ENCODE measurements around the gene KCNQ1. TPM values are rescaled to one million over a fixed set of nuclear protein-coding genes. Genes with fewer than 3 reads are reported as not detected.

The KCNQ1 gene
- total RNA-seq, 3 donors from 2014 or later (not counting 1 experiment from before 2014, with no cell fraction given): 1.9 to 7.8 (median 3.3) TPM

GRCh38 chr11:2447253-2447950 lies 2.6 kb downstream of the KCNQ1 start:
- 54% methylated on average over 12 of the region's 12 CpGs for WGBS (ENCODE audit: insufficient coverage)
- no peak for TF ChIP-seq CTCF (IDR thresholded peaks at IDR 0.05)
- DNase-seq: peak in 1 of 2 donors; percentile 34
- Mint-ChIP-seq H3K27ac (no peak overlapping the region), H3K27me3 (ENCODE audit: low read depth in 2 of 2) (peaks cover 18 to 22% of the 10 kb centered on the region in 2 donors), H3K4me3 (peak overlapping the region; percentile 52), H3K9me3 (no peaks in the 10 kb centered on the region), H3K4me1 (peaks cover 0 to 13% of the 10 kb centered on the region in 2 donors), H3K36me3 (no peaks in the 10 kb centered on the region)
- peaks cover 31% of the 10 kb centered on the region for H3K27me3 ChIP-seq (ENCODE audit: control insufficient read depth, insufficient read depth, low read length)
- intact Hi-C loops (cut with micrococcal nuclease): no loop called here
- H3K4me3 ChIP-seq (ENCODE audit: low read length): peak overlapping the region; percentile 8
- no peaks in the 10 kb centered on the region for H3K36me3 ChIP-seq (ENCODE audit: control insufficient read depth, insufficient read depth, low read length)
- no peaks in the 10 kb centered on the region for H3K9me3 ChIP-seq (ENCODE audit: control insufficient read depth, insufficient read depth, low read length)
- H3K27ac ChIP-seq (ENCODE audit: low read length): no peak overlapping the region
- peaks cover 43% of the 10 kb centered on the region for H3K4me1 ChIP-seq (ENCODE audit: control insufficient read depth, insufficient read depth, low read length)
- ATAC-seq: no peak

- intact Hi-C loops (cut with micrococcal nuclease): no loop called here
- H3K4me1 Mint-ChIP-seq: peaks cover 0 to 13% of the 10 kb centered on the region in 2 donors
Observed at GRCh38 chr11:2447951-2448650, 3.3 kb downstream of the KCNQ1 start.

GRCh38 chr11:2448661-2449547 lies 4.1 kb downstream of the KCNQ1 start:
- H3K4me3 ChIP-seq (ENCODE audit: low read length): no peak overlapping the region
- ATAC-seq: no peak
- Mint-ChIP-seq H3K27ac (no peak overlapping the region), H3K4me1 (peaks cover 0 to 13% of the 10 kb centered on the region in 2 donors), H3K9me3 (no peaks in the 10 kb centered on the region), H3K27me3 (ENCODE audit: low read depth in 2 of 2) (peaks cover 7 to 25% of the 10 kb centered on the region in 2 donors), H3K36me3 (no peaks in the 10 kb centered on the region), H3K4me3 (no peak overlapping the region)
- DNase-seq: no peak
- H3K9me3 ChIP-seq (ENCODE audit: control insufficient read depth, insufficient read depth, low read length): no peaks in the 10 kb centered on the region
- intact Hi-C loops (cut with micrococcal nuclease): no loop called here
- H3K4me1 ChIP-seq (ENCODE audit: control insufficient read depth, insufficient read depth, low read length): peaks cover 42% of the 10 kb centered on the region
- peaks cover 31% of the 10 kb centered on the region for H3K27me3 ChIP-seq (ENCODE audit: control insufficient read depth, insufficient read depth, low read length)
- H3K36me3 ChIP-seq (ENCODE audit: control insufficient read depth, insufficient read depth, low read length): no peaks in the 10 kb centered on the region
- H3K27ac ChIP-seq (ENCODE audit: low read length): no peak overlapping the region
- 93% methylated on average over 21 of the region's 21 CpGs for WGBS (ENCODE audit: insufficient coverage)
- no peak for TF ChIP-seq CTCF (IDR thresholded peaks at IDR 0.05)

More at GRCh38 chr11:2447951-2448650, 3.3 kb downstream of the KCNQ1 start:
- H3K27me3 ChIP-seq (ENCODE audit: control insufficient read depth, insufficient read depth, low read length): peaks cover 31% of the 10 kb centered on the region
- Mint-ChIP-seq H3K27me3 (ENCODE audit: low read depth in 2 of 2) (peaks cover 13 to 28% of the 10 kb centered on the region in 2 donors), H3K27ac (no peak overlapping the region), H3K4me3 (no peak overlapping the region), H3K9me3 (no peaks in the 10 kb centered on the region), H3K36me3 (no peaks in the 10 kb centered on the region)
- WGBS (ENCODE audit: insufficient coverage): 70% methylated on average over 10 of the region's 10 CpGs
- ATAC-seq (no peak), DNase-seq (no peak)
- H3K4me3 ChIP-seq (ENCODE audit: low read length): no peak overlapping the region
- H3K9me3 ChIP-seq (ENCODE audit: control insufficient read depth, insufficient read depth, low read length): no peaks in the 10 kb centered on the region
- H3K4me1 ChIP-seq (ENCODE audit: control insufficient read depth, insufficient read depth, low read length): peaks cover 43% of the 10 kb centered on the region
- H3K36me3 ChIP-seq (ENCODE audit: control insufficient read depth, insufficient read depth, low read length): no peaks in the 10 kb centered on the region
- no peak overlapping the region for H3K27ac ChIP-seq (ENCODE audit: low read length)
- no peak for TF ChIP-seq CTCF (IDR thresholded peaks at IDR 0.05)
